Gastroesophageal sphincter (tissue), 3 donors: ENCODE measurements around the gene TNFAIP3.

ENCODE experiments used
- POLR2A ChIP-seq, 2 donors: fragments of 450-650 bp; IDR thresholded peaks; one replicate each; pipeline ENCODE4 v1.6.1; 2017; ENCODE audit warnings: antibody characterized with exemption in 2 of 2, mild to moderate bottlenecking in 2 of 2, moderate library complexity in 1 of 2
- TF ChIP-seq, protein P1 (sequence below), 4 experiments: fragments of 200-600 bp in 2 of 4; fragments of 450-650 bp in 2 of 4; sonication (generic) in 1 of 4; IDR thresholded peaks; one replicate each; pipeline ENCODE4 v1.5.1; 2017 to 2019; ENCODE audit warnings: antibody characterized with exemption in 4 of 4, mild to moderate bottlenecking in 2 of 4, moderate library complexity in 2 of 4

GRCh38 chr6:137913434-137913833, 46.4 kb downstream of the TNFAIP3 start:
- TF ChIP-seq POLR2A (IDR thresholded peaks at IDR 0.05), result no peak
- TF ChIP-seq, protein P1, sequence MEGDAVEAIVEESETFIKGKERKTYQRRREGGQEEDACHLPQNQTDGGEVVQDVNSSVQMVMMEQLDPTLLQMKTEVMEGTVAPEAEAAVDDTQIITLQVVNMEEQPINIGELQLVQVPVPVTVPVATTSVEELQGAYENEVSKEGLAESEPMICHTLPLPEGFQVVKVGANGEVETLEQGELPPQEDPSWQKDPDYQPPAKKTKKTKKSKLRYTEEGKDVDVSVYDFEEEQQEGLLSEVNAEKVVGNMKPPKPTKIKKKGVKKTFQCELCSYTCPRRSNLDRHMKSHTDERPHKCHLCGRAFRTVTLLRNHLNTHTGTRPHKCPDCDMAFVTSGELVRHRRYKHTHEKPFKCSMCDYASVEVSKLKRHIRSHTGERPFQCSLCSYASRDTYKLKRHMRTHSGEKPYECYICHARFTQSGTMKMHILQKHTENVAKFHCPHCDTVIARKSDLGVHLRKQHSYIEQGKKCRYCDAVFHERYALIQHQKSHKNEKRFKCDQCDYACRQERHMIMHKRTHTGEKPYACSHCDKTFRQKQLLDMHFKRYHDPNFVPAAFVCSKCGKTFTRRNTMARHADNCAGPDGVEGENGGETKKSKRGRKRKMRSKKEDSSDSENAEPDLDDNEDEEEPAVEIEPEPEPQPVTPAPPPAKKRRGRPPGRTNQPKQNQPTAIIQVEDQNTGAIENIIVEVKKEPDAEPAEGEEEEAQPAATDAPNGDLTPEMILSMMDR (IDR thresholded peaks at IDR 0.05), result no peak
